GM12892 (cell line): ENCODE data around the gene CXADR.
"Not testable (repeated sequence)": the region's sequence is repeated elsewhere in the genome, so short reads cannot be mapped to it uniquely, and the experiment has no call there.

Source experiments
- DNase-seq: peaks from one replicate; pipeline ENCODE4 v3.0.0; 2011; ENCODE audit not compliant: insufficient read length
- FAIRE-seq: peaks from 2 replicates; lab custom pipeline; 2011; peaks lifted over from hg19 to GRCh38; lab: Jason Lieb, UNC
- POLR2A ChIP-seq: IDR thresholded peaks from 2 replicates; pipeline ENCODE4 v1.6.1; 2011; ENCODE audit warnings: low read depth, low read length, control low read depth
- POLR2AphosphoS5 ChIP-seq: IDR thresholded peaks from 2 replicates; pipeline ENCODE4 v1.6.1; 2011; ENCODE audit warnings: low read depth, low read length, control low read depth
- TAF1 ChIP-seq: IDR thresholded peaks from 2 replicates; pipeline ENCODE4 v1.6.1; 2011; ENCODE audit warnings: low read depth, mild to moderate bottlenecking, control low read depth, low read length, borderline replicate concordance

The CXADR gene

GRCh38 chr21:17482928-17483327 is 29.9 kb upstream of the CXADR start:
- no peak for DNase-seq
- FAIRE-seq, result no peak
- TF ChIP-seq POLR2AphosphoS5 (no peak), POLR2A (no peak), TAF1 (no peak)

DNA sequence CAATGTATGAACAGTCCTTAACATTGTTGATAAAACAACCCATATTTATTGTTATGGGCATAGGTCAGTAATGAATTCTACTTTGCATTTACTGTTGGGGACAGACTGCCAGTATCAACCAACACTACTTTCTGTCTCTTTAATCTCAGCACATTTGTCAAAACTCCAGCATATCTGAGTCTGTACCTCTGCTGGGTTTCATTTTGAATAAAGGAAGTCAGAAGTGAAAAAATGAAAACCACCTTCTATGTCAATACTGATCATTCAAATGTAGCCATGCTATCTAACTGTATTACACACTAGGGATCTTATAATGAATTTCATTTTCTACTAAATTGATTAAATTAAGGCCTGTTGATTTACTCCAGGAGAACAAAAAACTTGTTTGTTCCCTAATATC is 24.2 kb upstream of the CXADR start:
- FAIRE-seq (no peak), DNase-seq (no peak)
- TF ChIP-seq POLR2A, result no peak
- TF ChIP-seq POLR2AphosphoS5, result no peak
- no peak for TF ChIP-seq TAF1

DNA sequence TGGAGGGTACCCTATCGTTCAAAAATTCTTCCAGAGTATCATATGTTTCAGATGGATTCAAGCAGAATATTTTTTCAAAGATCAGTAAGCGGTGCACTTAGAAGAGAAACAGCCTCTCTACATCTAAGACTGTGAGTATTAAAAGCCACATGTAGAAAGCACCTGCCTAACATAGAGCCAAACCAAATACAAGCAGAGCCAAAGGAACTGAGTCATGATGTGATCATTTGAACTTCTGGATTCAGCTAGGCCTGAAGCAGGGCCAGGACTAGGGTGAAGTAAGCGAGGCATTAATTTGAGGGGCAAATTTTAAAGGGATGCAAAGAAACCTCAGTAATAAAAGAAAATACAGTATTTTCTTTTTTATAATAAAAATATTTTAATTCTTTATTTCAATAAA is 23.3 kb upstream of the CXADR start:
- peak; percentile 38 for FAIRE-seq
- not testable (repeated sequence) for DNase-seq

GRCh38 chr21:17491716-17492414 is 21.0 kb upstream of the CXADR start:
- TF ChIP-seq POLR2A (no peak), POLR2AphosphoS5 (no peak), TAF1 (no peak)
- FAIRE-seq, result no peak
- no peak for DNase-seq

DNA sequence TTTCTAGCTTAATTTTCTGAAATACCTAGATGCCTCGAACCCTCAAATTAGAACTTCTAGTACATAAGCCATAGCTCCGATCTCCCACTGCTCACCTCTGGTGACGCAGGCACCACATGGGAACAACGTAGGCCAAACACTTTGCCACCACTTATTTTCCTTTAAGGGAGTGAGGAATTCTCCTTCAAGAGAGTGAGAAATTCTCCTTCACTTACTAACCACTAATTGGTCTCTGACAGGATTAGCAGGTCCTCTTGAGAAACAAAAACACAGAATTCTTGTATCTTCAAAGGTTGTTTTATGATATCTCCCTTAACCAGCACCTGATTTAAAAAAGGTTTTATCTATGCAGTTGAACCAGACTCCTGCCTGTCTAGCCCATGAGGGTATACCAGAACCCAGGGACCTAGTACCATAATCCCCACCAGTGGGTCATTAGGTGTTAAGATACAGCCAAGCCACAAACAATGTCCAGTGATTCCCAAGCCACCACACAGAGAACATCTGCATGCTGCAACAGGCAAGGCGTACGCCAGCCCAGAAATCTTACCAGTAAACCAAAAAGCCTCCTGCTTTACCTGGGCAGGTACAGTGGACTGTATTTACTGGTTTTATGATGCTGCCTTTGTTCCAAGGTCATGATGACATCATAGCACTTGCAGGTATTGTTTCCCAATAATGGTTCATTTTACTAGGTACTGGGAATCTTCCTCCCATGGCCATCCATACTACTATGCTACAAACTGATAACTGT is 20.3 kb upstream of the CXADR start:
- TF ChIP-seq TAF1, result no peak
- no peak for TF ChIP-seq POLR2A
- no peak for TF ChIP-seq POLR2AphosphoS5
- no peak for DNase-seq
- no peak for FAIRE-seq

- TF ChIP-seq TAF1 (no peak), POLR2AphosphoS5 (no peak), POLR2A (no peak)
- DNase-seq (no peak), FAIRE-seq (no peak)
These were observed 18.8 kb upstream of the CXADR start for GRCh38 chr21:17494051-17494450.

GRCh38 chr21:17495680-17496079 is 17.2 kb upstream of the CXADR start:
- TF ChIP-seq POLR2AphosphoS5, result no peak
- no peak for TF ChIP-seq TAF1
- no peak for TF ChIP-seq POLR2A
- DNase-seq (no peak), FAIRE-seq (no peak)

- no peak for FAIRE-seq
- no peak for DNase-seq
These were observed 15.5 kb upstream of the CXADR start for GRCh38 chr21:17497316-17497715.

DNA sequence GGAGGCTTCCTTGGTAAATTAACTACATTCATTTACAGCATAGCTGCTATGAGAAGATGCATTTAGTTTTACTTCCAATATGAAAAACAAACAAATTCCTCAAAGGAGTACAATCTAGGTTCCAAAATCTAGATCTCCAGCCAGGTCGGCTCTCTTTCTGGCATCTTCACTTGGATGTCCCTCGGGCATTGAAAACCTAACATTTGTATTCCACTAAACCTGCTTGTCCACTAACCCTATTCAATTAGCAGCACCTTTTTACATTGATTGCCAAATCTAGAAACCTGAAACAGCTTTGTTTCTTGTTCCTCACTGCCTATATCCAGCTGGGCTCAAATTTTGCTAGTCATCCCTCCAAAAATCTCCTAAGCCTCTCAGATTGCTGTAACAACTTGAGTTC is 14.3 kb upstream of the CXADR start:
- TF ChIP-seq POLR2A (no peak), TAF1 (no peak), POLR2AphosphoS5 (no peak)
- DNase-seq, result no peak
- FAIRE-seq, result no peak

More at GRCh38 chr21:17497316-17497715, 15.5 kb upstream of the CXADR start:
- TF ChIP-seq POLR2A (no peak), POLR2AphosphoS5 (no peak), TAF1 (no peak)

GRCh38 chr21:17501107-17502006 is 11.5 kb upstream of the CXADR start:
- DNase-seq (no peak), FAIRE-seq (no peak)
- no peak for TF ChIP-seq POLR2A
- no peak for TF ChIP-seq POLR2AphosphoS5
- TF ChIP-seq TAF1, result no peak

GRCh38 chr21:17502985-17503384 is 9.9 kb upstream of the CXADR start:
- FAIRE-seq, result not testable (repeated sequence)

More at GRCh38 chr21:17502985-17503384, 9.9 kb upstream of the CXADR start:
- not testable (repeated sequence) for DNase-seq
